DOHH2 (cell line): ENCODE data around the gene MLF2.
A peak's percentile ranks its signal among the peaks of the same experiment; 100 is the strongest.

Experiments used
- H3F3A ChIP-seq: fragments of 200-600 bp; sonication (generic), shearing (Covaris generic); 2 replicates; pipeline ENCODE4 v1.6.0; 2016; ENCODE audit warnings: antibody characterized with exemption, mild to moderate bottlenecking; ENCODE audit not compliant: control insufficient read depth, insufficient read depth
- H3K27ac ChIP-seq: fragments of 200-600 bp; sonication (generic); 2 replicates; pipeline ENCODE4 v1.5.1; 2014; ENCODE audit warnings: low read depth, mild to moderate bottlenecking, low read length, moderate library complexity
- H3K27me3 ChIP-seq: fragments of 200-600 bp; sonication (generic); 2 replicates; pipeline ENCODE4 v1.6.1; 2014; ENCODE audit warnings: mild to moderate bottlenecking, low read length, mixed read lengths; ENCODE audit not compliant: control insufficient read depth
- H3K36me3 ChIP-seq: fragments of 200-600 bp; sonication (generic); 2 replicates; pipeline ENCODE4 v1.6.1; 2014; ENCODE audit warnings: mild to moderate bottlenecking, low read length, moderate library complexity, mixed read lengths; ENCODE audit not compliant: control insufficient read depth
- H3K4me1 ChIP-seq: fragments of 200-600 bp; sonication (generic); 2 replicates; pipeline ENCODE4 v1.6.1; 2014; ENCODE audit warnings: mild to moderate bottlenecking, low read length, mixed read lengths; ENCODE audit not compliant: control insufficient read depth
- H3K4me2 ChIP-seq: fragments of 200-600 bp; sonication (generic); 2 replicates; pipeline ENCODE4 v1.6.0; 2014; ENCODE audit warnings: mild to moderate bottlenecking, low read length, moderate library complexity
- H3K4me3 ChIP-seq: fragments of 200-600 bp; sonication (generic); 2 replicates; pipeline ENCODE4 v1.5.1; 2014; ENCODE audit warnings: mild to moderate bottlenecking, low read length, mixed read lengths
- H3K79me2 ChIP-seq: fragments of 200-600 bp; sonication (generic); 2 replicates; pipeline ENCODE4 v1.6.1; 2014; ENCODE audit warnings: mild to moderate bottlenecking, low read length, mixed read lengths; ENCODE audit not compliant: control insufficient read depth
- H3K9me2 ChIP-seq: fragments of 200-600 bp; sonication (generic); replicated peaks from 2 replicates; pipeline ENCODE4 v1.6.1; 2014; ENCODE audit warnings: mild to moderate bottlenecking, low read length, mixed read lengths; ENCODE audit not compliant: control insufficient read depth
- H3K9me3 ChIP-seq: fragments of 200-600 bp; sonication (generic); 2 replicates; pipeline ENCODE4 v1.6.1; 2014; ENCODE audit warnings: antibody characterized with exemption, low read length, mixed read lengths; ENCODE audit not compliant: control insufficient read depth, insufficient read depth
- H4K20me1 ChIP-seq: fragments of 200-600 bp; sonication (generic); 2 replicates; pipeline ENCODE4 v1.6.0; 2014; ENCODE audit warnings: low read depth, mild to moderate bottlenecking, antibody characterized with exemption, low read length, moderate library complexity; ENCODE audit not compliant: control insufficient read depth, insufficient read depth
- EZH2phosphoT487 ChIP-seq: fragments of 200-600 bp; sonication (generic); IDR thresholded peaks from 2 replicates; pipeline ENCODE4 v1.6.1; 2017; ENCODE audit warnings: borderline replicate concordance, mild to moderate bottlenecking, antibody characterized with exemption, low read length, moderate library complexity, mixed read lengths
- TF ChIP-seq, protein P1 (sequence below): fragments of 200-600 bp; sonication (generic); IDR thresholded peaks from one replicate; pipeline ENCODE4 v1.5.1; 2014; ENCODE audit warnings: antibody characterized with exemption, mild to moderate bottlenecking, low read depth, low read length; ENCODE audit not compliant: poor library complexity, severe bottlenecking

The MLF2 gene

DNA sequence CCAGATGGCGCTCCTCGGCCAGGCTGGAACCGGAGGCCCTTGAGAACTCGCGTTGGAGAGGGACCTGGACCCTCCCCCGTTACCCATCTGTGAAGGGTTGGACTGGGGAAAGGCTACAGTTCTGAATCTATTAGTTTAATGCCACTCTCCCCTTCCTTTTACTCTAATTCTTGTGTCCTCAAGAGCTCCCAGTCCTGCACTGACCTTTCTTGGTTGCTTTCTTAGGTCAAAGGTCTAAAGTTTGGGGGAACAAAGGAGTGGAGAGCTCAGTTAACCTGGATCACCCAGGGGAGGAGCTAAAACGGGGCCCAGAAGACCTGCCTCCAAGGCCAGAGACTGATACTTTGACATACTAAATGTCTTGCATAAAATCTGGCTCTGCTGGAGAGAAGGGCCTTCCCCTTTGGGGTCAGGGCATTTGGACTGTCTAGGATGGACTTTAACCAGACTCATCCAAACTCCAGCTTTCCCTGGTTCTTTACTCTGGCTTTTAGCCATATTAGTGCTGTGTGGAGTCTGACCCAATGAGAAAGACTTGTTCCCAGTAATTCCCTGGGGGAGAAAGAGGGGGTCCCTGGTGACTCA is 923 bp upstream of the MLF2 start:
- Histone ChIP-seq H3F3A (no peaks in the 10 kb centered on the region), H3K4me1 (peaks cover 34% of the 10 kb centered on the region), H3K4me2 (peak overlapping the region; percentile 98), H4K20me1 (no peaks in the 10 kb centered on the region), H3K9me3 (no peaks in the 10 kb centered on the region), H3K4me3 (peak overlapping the region; percentile 88), H3K9me2 (no peaks in the 10 kb centered on the region), H3K36me3 (peaks cover 32% of the 10 kb centered on the region), H3K79me2 (peaks cover 13% of the 10 kb centered on the region), H3K27me3 (no peaks in the 10 kb centered on the region), H3K27ac (no peak overlapping the region)
- TF ChIP-seq EZH2phosphoT487, result no peak
- TF ChIP-seq, protein P1, sequence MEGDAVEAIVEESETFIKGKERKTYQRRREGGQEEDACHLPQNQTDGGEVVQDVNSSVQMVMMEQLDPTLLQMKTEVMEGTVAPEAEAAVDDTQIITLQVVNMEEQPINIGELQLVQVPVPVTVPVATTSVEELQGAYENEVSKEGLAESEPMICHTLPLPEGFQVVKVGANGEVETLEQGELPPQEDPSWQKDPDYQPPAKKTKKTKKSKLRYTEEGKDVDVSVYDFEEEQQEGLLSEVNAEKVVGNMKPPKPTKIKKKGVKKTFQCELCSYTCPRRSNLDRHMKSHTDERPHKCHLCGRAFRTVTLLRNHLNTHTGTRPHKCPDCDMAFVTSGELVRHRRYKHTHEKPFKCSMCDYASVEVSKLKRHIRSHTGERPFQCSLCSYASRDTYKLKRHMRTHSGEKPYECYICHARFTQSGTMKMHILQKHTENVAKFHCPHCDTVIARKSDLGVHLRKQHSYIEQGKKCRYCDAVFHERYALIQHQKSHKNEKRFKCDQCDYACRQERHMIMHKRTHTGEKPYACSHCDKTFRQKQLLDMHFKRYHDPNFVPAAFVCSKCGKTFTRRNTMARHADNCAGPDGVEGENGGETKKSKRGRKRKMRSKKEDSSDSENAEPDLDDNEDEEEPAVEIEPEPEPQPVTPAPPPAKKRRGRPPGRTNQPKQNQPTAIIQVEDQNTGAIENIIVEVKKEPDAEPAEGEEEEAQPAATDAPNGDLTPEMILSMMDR, result no peak

DNA sequence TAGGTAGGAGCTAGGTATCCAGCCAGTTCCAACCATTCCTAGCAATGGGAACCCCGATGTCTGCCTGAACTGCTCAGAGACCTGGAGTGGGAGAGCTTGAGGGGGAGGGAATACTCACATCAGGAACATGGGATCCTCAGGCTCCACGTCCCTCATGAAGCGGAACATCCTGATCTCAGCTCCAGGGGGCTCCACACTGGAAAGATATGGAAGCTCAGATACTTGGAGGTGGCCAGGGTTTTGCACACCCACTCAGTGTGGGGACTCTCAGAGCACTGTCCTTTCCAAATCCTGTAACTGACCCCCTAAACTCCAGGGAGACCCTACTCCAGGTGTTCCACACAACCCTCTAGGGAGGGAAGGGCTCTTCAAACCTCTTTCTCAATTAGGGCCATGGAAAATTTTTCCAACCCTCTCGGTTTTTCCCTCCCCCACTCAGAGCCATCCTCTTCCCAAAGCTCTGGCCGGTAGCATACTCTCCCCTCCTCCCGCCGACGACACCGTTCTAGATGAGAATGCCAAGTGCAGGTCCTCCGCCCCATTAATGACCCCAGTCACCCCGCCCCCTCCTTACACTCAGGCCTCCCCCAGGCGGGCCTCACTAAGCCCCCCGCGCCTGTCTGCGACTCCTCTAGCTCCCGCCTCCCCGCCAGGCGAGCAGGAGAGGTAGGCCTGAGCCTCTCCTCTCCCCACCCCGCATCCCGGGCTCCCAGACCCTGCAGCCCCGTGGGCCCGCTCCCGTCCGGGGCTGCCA is 597 bp downstream of the MLF2 start:
- H3K36me3 ChIP-seq, result peaks cover 47% of the 10 kb centered on the region

DNA sequence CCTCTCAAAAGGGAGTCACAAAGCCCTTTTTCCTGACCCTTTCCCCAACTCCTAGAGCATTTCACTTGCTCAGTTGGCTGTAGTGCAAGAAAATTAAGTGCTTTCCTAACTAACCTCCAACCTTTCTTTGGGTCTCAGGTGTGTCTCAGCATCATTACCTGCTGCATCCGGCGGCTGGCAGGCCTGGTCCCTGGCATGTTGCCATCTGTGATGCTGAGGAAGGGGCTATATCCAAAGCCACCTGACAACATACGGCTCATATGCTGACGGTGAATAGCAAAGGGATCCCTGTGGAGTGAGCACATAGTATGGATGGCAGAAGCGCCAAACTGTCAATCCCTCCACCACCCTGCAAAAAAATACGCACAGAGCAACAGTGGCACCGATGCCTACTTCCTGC is 1.2 kb downstream of the MLF2 start:
- Histone ChIP-seq H3K9me3 (no peaks in the 10 kb centered on the region), H3K9me2 (no peaks in the 10 kb centered on the region), H3K4me1 (peaks cover 25% of the 10 kb centered on the region), H3K4me2 (peak overlapping the region; percentile 98), H3K79me2 (peaks cover 13% of the 10 kb centered on the region), H3K27ac (no peak overlapping the region), H3K36me3 (peaks cover 53% of the 10 kb centered on the region), H4K20me1 (no peaks in the 10 kb centered on the region), H3K27me3 (no peaks in the 10 kb centered on the region), H3K4me3 (peak overlapping the region; percentile 88), H3F3A (no peaks in the 10 kb centered on the region; the same call in 1 of the 2 replicates)
- TF ChIP-seq EZH2phosphoT487, result no peak
- TF ChIP-seq, protein P1, result no peak

More for the DNA sequence above, 597 bp downstream of the MLF2 start:
- no peaks in the 10 kb centered on the region for H4K20me1 ChIP-seq
- peak overlapping the region; percentile 90 for H3K27ac ChIP-seq
- H3K27me3 ChIP-seq, result no peaks in the 10 kb centered on the region
- peak overlapping the region; percentile 98 for H3K4me2 ChIP-seq
- H3K9me3 ChIP-seq, result no peaks in the 10 kb centered on the region
- peak overlapping the region; percentile 88 for H3K4me3 ChIP-seq
- peaks cover 13% of the 10 kb centered on the region for H3K79me2 ChIP-seq
- H3K4me1 ChIP-seq, result peaks cover 27% of the 10 kb centered on the region
- TF ChIP-seq, protein P1, result no peak
- no peak for TF ChIP-seq EZH2phosphoT487
- H3K9me2 ChIP-seq, result no peaks in the 10 kb centered on the region
- H3F3A ChIP-seq, result no peaks in the 10 kb centered on the region; the same call in 1 of the 2 replicates
